ENCODE results near the gene MMP15.
"Not testable (repeated sequence)": the region's sequence is repeated elsewhere in the genome, so short reads cannot be mapped to it uniquely, and the experiment has no call there.

The MMP15 gene

GRCh38 chr16:58025351-58026138, at the start of gene MMP15:
Gene MMP15, plus strand, starts transcription at chr16:58025754. Its CDS starts 597 bp downstream, at chr16:58026351.
- DNase-seq = peak; percentile 55

GRCh38 chr16:57976331-57976796, 49.2 kb upstream of the MMP15 start:
- no peak for DNase-seq

- DNase-seq = no peak
These were observed 48.0 kb upstream of the MMP15 start for GRCh38 chr16:57977418-57978069.

- DNase-seq = not testable (repeated sequence)
These were observed 47.5 kb upstream of the MMP15 start for GRCh38 chr16:57978070-57978465.

GRCh38 chr16:57979006-57979585, 46.5 kb upstream of the MMP15 start:
- DNase-seq = no peak

GRCh38 chr16:57981636-57982035, 43.9 kb upstream of the MMP15 start:
- DNase-seq = no peak

- no peak for DNase-seq
These were observed 43.2 kb upstream of the MMP15 start for GRCh38 chr16:57982385-57982784.

- peak; percentile 89 for DNase-seq
These were observed 40.9 kb upstream of the MMP15 start for GRCh38 chr16:57984443-57985203.

- DNase-seq = no peak
These were observed 40.1 kb upstream of the MMP15 start for GRCh38 chr16:57985204-57986181.

GRCh38 chr16:57986196-57986595, 39.4 kb upstream of the MMP15 start:
- no peak for DNase-seq

GRCh38 chr16:57987441-57988177, 37.9 kb upstream of the MMP15 start:
- no peak for DNase-seq

- no peak for DNase-seq
These were observed 36.6 kb upstream of the MMP15 start for GRCh38 chr16:57988929-57989328.

- no peak for DNase-seq
These were observed 33.9 kb upstream of the MMP15 start for GRCh38 chr16:57991551-57992059.

GRCh38 chr16:57992084-57992483, 33.5 kb upstream of the MMP15 start:
- DNase-seq = no peak

GRCh38 chr16:57993438-57993837, 32.1 kb upstream of the MMP15 start:
- DNase-seq = no peak

GRCh38 chr16:57993897-57994296, 31.7 kb upstream of the MMP15 start:
- no peak for DNase-seq

- DNase-seq = no peak
These were observed 31.2 kb upstream of the MMP15 start for GRCh38 chr16:57994361-57994760.

- DNase-seq = no peak
These were observed 30.8 kb upstream of the MMP15 start for GRCh38 chr16:57994778-57995177.

GRCh38 chr16:57995721-57996405, 29.7 kb upstream of the MMP15 start:
- DNase-seq = no peak

Measured in activated CD4-positive, CD25-positive, alpha-beta regulatory T cell treated with anti-CD3 and anti-CD28 coated beads, Interleukin-2, amount 50 U/mL, for 72 hours (primary cell).